ENCODE measurements around the gene TMEM184A. TPM values are rescaled to one million over a fixed set of nuclear protein-coding genes. Genes with fewer than 3 reads are reported as not detected.
A peak's percentile ranks its signal among the peaks of the same experiment; 100 is the strongest.

TMEM184A gene
- total and polyA plus RNA-seq, 2 of the 13 experiments (the other 11 are each of a cell fraction or from before 2014, with no cell fraction given) = 9.5 to 20.4 TPM

GRCh38 chr7:1555046-1555812, 776 bp downstream of the TMEM184A start (continued):
- TF ChIP-seq HES4 (CRISPR knock-in tag; IDR thresholded peaks at IDR 0.05; ENCODE audit: borderline replicate concordance) (no peak), HDAC2 (CRISPR knock-in tag; IDR thresholded peaks at IDR 0.05) (peak; percentile 18; the same call in 1 of the 2 replicates), HMG20A (CRISPR knock-in tag; IDR thresholded peaks at IDR 0.05; ENCODE audit: borderline replicate concordance) (no peak), U2AF1 (optimal IDR thresholded peaks at IDR 0.05; ENCODE audit: low read depth, low read length) (no peak), THAP7 (CRISPR knock-in tag; IDR thresholded peaks at IDR 0.05) (no peak), DBP (CRISPR knock-in tag; IDR thresholded peaks at IDR 0.05; ENCODE audit: not compliant biosample characterization) (no peak), ZBTB39 (CRISPR knock-in tag; IDR thresholded peaks at IDR 0.05) (no peak), ZIK1 (CRISPR knock-in tag; IDR thresholded peaks at IDR 0.05; ENCODE audit: borderline replicate concordance, low read depth) (no peak), SNAI1 (CRISPR knock-in tag; IDR thresholded peaks at IDR 0.05; ENCODE audit: borderline replicate concordance) (no peak), ZNF12 (CRISPR knock-in tag; IDR thresholded peaks at IDR 0.05) (no peak), NR1H2 (CRISPR knock-in tag; IDR thresholded peaks at IDR 0.05; ENCODE audit: borderline replicate concordance, low read depth) (no peak), GATA4 (IDR thresholded peaks at IDR 0.05; ENCODE audit: borderline replicate concordance, low read depth) (no peak), MTF2 (CRISPR knock-in tag; IDR thresholded peaks at IDR 0.05; ENCODE audit: borderline replicate concordance) (no peak; the same call in 1 of the 2 replicates), CENPT (CRISPR knock-in tag; IDR thresholded peaks at IDR 0.05; ENCODE audit: low read depth) (no peak), ZUFSP (CRISPR knock-in tag; IDR thresholded peaks at IDR 0.05; ENCODE audit: borderline replicate concordance) (no peak), HINFP (CRISPR knock-in tag; IDR thresholded peaks at IDR 0.05; ENCODE audit: low read depth) (no peak)

All from HepG2 (cell line).